Measurements from ENCODE around the gene RNF146. TPM values are rescaled to one million over a fixed set of nuclear protein-coding genes. Genes with fewer than 3 reads are reported as not detected.

RNF146 gene
- total and polyA plus RNA-seq, 4 donors: 30.4 to 89.4 (median 34.9) TPM

GRCh38 chr6:127301199-127301700 lies 34.6 kb downstream of the RNF146 start:
- H3K27ac ChIP-seq (ENCODE audit: low read depth in 1 of 2, low read length in 1 of 2): no peak overlapping the region
- 58 to 77% methylated on average over 6 of the region's 6 CpGs for WGBS, 2 donors
- peak in 2 of 3 donors; percentile 42 to 49 for DNase-seq
- H3K27me3 ChIP-seq (ENCODE audit: control insufficient read depth in 3 of 3, insufficient read depth in 3 of 3, low read length in 2 of 3): no peaks in the 10 kb centered on the region
- ATAC-seq (ENCODE audit: insufficient read depth, low FRiP score): no peak
- TF ChIP-seq CTCF (IDR thresholded peaks at IDR 0.05; ENCODE audit: control extremely low read depth, extremely low read depth): no peak
- peaks cover 0 to 1% (median 0%) of the 10 kb centered on the region in 4 donors for H3K9me3 ChIP-seq (ENCODE audit: control insufficient read depth in 4 of 4, insufficient read depth in 3 of 4, low read length in 3 of 4)
- H3K36me3 ChIP-seq (ENCODE audit: control insufficient read depth in 4 of 4, insufficient read depth in 4 of 4, low read length in 4 of 4): peaks cover 2 to 5% (median 2%) of the 10 kb centered on the region in 4 donors
- no peak overlapping the region for H3K4me3 ChIP-seq
- peaks cover 0 to 19% (median 5%) of the 10 kb centered on the region in 5 donors for H3K4me1 ChIP-seq (ENCODE audit: control insufficient read depth in 5 of 5, insufficient read depth in 5 of 5, low read length in 5 of 5)
- no peak overlapping the region for H3K9ac ChIP-seq (ENCODE audit: insufficient read depth in 1 of 2, low read length in 2 of 2)

- Histone ChIP-seq H3K36me3 (ENCODE audit: control insufficient read depth in 4 of 4, insufficient read depth in 4 of 4, low read length in 4 of 4) (peaks cover 0 to 4% (median 2%) of the 10 kb centered on the region in 4 donors), H3K4me3 (no peak overlapping the region), H3K9ac (ENCODE audit: insufficient read depth in 1 of 2, low read length in 2 of 2) (no peak overlapping the region), H3K4me1 (ENCODE audit: control insufficient read depth in 5 of 5, insufficient read depth in 5 of 5, low read length in 5 of 5) (peaks cover 0 to 19% (median 5%) of the 10 kb centered on the region in 5 donors), H3K27ac (ENCODE audit: low read depth in 1 of 2, low read length in 1 of 2) (no peak overlapping the region), H3K9me3 (ENCODE audit: control insufficient read depth in 4 of 4, insufficient read depth in 3 of 4, low read length in 3 of 4) (peaks cover 0 to 2% (median 0%) of the 10 kb centered on the region in 4 donors), H3K27me3 (ENCODE audit: control insufficient read depth in 3 of 3, insufficient read depth in 3 of 3, low read length in 2 of 3) (no peaks in the 10 kb centered on the region)
- DNase-seq (peak; percentile 39 to 82 (median 81)), ATAC-seq (ENCODE audit: insufficient read depth, low FRiP score) (peak; percentile 29)
- peak; percentile 58 for TF ChIP-seq CTCF (IDR thresholded peaks at IDR 0.05; ENCODE audit: control extremely low read depth, extremely low read depth)
- 33 to 40% methylated on average over 6 of the region's 6 CpGs for WGBS, 2 donors
These were observed 36.3 kb downstream of the RNF146 start for GRCh38 chr6:127302728-127303660.

- TF ChIP-seq CTCF (IDR thresholded peaks at IDR 0.05; ENCODE audit: control extremely low read depth, extremely low read depth): no peak
- Histone ChIP-seq H3K27me3 (ENCODE audit: control insufficient read depth in 3 of 3, insufficient read depth in 3 of 3, low read length in 2 of 3) (no peaks in the 10 kb centered on the region), H3K4me1 (ENCODE audit: control insufficient read depth in 5 of 5, insufficient read depth in 5 of 5, low read length in 5 of 5) (peaks cover 0 to 19% (median 5%) of the 10 kb centered on the region in 5 donors), H3K27ac (ENCODE audit: low read depth in 1 of 2, low read length in 1 of 2) (no peak overlapping the region), H3K9me3 (ENCODE audit: control insufficient read depth in 4 of 4, insufficient read depth in 3 of 4, low read length in 3 of 4) (peaks cover 0 to 5% (median under 1%) of the 10 kb centered on the region in 4 donors), H3K9ac (ENCODE audit: insufficient read depth in 1 of 2, low read length in 2 of 2) (no peak overlapping the region), H3K36me3 (ENCODE audit: control insufficient read depth in 4 of 4, insufficient read depth in 4 of 4, low read length in 4 of 4) (peaks cover 0 to 4% (median 2%) of the 10 kb centered on the region in 4 donors), H3K4me3 (no peak overlapping the region)
- no peak for ATAC-seq (ENCODE audit: insufficient read depth, low FRiP score)
- 91 to 94% methylated on average over 3 of the region's 3 CpGs for WGBS, 2 donors
- DNase-seq: no peak
These were observed 37.3 kb downstream of the RNF146 start for GRCh38 chr6:127303917-127304316.

Data from lung (tissue), 12 donors.